A549 (cell line): ENCODE data around the gene NDRG2.

Source experiments
- CBX2 ChIP-seq: fragments of 200-600 bp; sonication (generic); IDR thresholded peaks from 2 replicates; pipeline ENCODE4 v1.6.1; 2016; ENCODE audit warnings: low read depth, mild to moderate bottlenecking, borderline replicate concordance
- CHD2 ChIP-seq: fragments of 150-350 bp; IDR thresholded peaks from 2 replicates; pipeline ENCODE4 v1.6.1; 2014; ENCODE audit warnings: low read length; ENCODE audit not compliant: partially characterized antibody
- CTCF ChIP-seq: fragments of >200 bp; sonication (Bioruptor Twin); formaldehyde crosslinking; IDR thresholded peaks from 3 replicates; pipeline ENCODE4 v1.5.1; 2016
- EHMT2 ChIP-seq: fragments of 200-600 bp; sonication (generic); IDR thresholded peaks from 2 replicates; pipeline ENCODE4 v1.6.1; 2016; ENCODE audit warnings: antibody characterized with exemption, low read depth, mild to moderate bottlenecking, moderate library complexity
- ESRRA ChIP-seq: fragments of 150-350 bp; IDR thresholded peaks from 2 replicates; pipeline ENCODE4 v1.6.1; 2014; ENCODE audit warnings: mild to moderate bottlenecking, low read length, borderline replicate concordance
- JUN ChIP-seq, 2 experiments: fragments of >200 bp; sonication (Bioruptor Twin); formaldehyde crosslinking; IDR thresholded peaks; 2 replicates in 1 of 2; 3 replicates in 1 of 2; pipeline ENCODE4 v1.6.1; 2016 to 2017
- JUNB ChIP-seq: fragments of >200 bp; sonication (Bioruptor Twin); formaldehyde crosslinking; IDR thresholded peaks from 2 replicates; pipeline ENCODE4 v1.6.1; 2016
- NFE2L2 ChIP-seq: fragments of 150-350 bp; conservative IDR thresholded peaks from 2 replicates; pipeline ENCODE4 v1.6.1; 2014; ENCODE audit warnings: low read length
- PHF8 ChIP-seq: fragments of 200-600 bp; sonication (generic); IDR thresholded peaks from 2 replicates; pipeline ENCODE4 v1.6.1; 2016; ENCODE audit warnings: low read depth, mild to moderate bottlenecking, antibody characterized with exemption, moderate library complexity, borderline replicate concordance
- POLR2A ChIP-seq: IDR thresholded peaks from 2 replicates; pipeline ENCODE4 v1.6.1; 2012; ENCODE audit warnings: mild to moderate bottlenecking, low read length

- no peak for TF ChIP-seq JUN (IDR thresholded peaks at IDR 0.05)
- TF ChIP-seq CBX2, result no peak
- no peak for TF ChIP-seq POLR2A
- no peak for TF ChIP-seq PHF8
- no peak for TF ChIP-seq CTCF
- no peak for TF ChIP-seq NFE2L2
- no peak for TF ChIP-seq EHMT2
- no peak for TF ChIP-seq ESRRA
- TF ChIP-seq CHD2, result no peak
- TF ChIP-seq JUNB, result no peak
Observed at GRCh38 chr14:21003788-21004346, 21.0 kb downstream of the NDRG2 start.
